Subcutaneous abdominal adipose tissue (tissue), 5 donors: ENCODE data around the gene KLC3.

Experiments used
- H3K27ac ChIP-seq: one replicate; pipeline ENCODE4 v1.7.0; 2013; ENCODE audit warnings: low read depth, mild to moderate bottlenecking, inconsistent platforms, low read length, moderate library complexity
- H3K27me3 ChIP-seq, 5 donors: one replicate each; pipeline ENCODE4 v1.7.0; 2013; ENCODE audit warnings: low read length in 5 of 5, inconsistent platforms in 1 of 5; ENCODE audit not compliant: control insufficient read depth in 5 of 5, insufficient read depth in 4 of 5
- H3K36me3 ChIP-seq, 5 donors: one replicate each; pipeline ENCODE4 v1.7.0; 2013; ENCODE audit warnings: low read length in 5 of 5; ENCODE audit not compliant: control insufficient read depth in 5 of 5, insufficient read depth in 5 of 5
- H3K4me1 ChIP-seq, 5 donors: one replicate each; pipeline ENCODE4 v1.7.0; 2013; ENCODE audit warnings: low read length in 5 of 5, mild to moderate bottlenecking in 3 of 5, moderate library complexity in 1 of 5; ENCODE audit not compliant: control insufficient read depth in 5 of 5, insufficient read depth in 5 of 5
- H3K4me3 ChIP-seq, 5 donors: one replicate each; pipeline ENCODE4 v1.7.0; 2013; ENCODE audit warnings: low read length in 5 of 5, low read depth in 1 of 5
- H3K9ac ChIP-seq, 5 donors: one replicate each; pipeline ENCODE4 v1.7.0; 2013; ENCODE audit warnings: low read length in 5 of 5, mild to moderate bottlenecking in 4 of 5, moderate library complexity in 3 of 5
- H3K9me3 ChIP-seq, 5 donors: one replicate each; pipeline ENCODE4 v1.7.0; 2013; ENCODE audit warnings: low read length in 5 of 5; ENCODE audit not compliant: control insufficient read depth in 5 of 5
- donor health status: healthy.
- donor health status: healthy.
- donor health status: healthy.
- donor health status: healthy.
- donor health status: healthy.

Gene KLC3

GRCh38 chr19:45385392-45386221 lies 45.1 kb downstream of the KLC3 start:
- Histone ChIP-seq H3K36me3 (peaks cover 0 to 2% (median 0%) of the 10 kb centered on the region in 5 donors), H3K9me3 (no peaks in the 10 kb centered on the region), H3K9ac (no peak overlapping the region), H3K27ac (no peak overlapping the region), H3K4me1 (peaks cover 0 to 11% (median 6%) of the 10 kb centered on the region in 5 donors), H3K27me3 (peaks cover 16 to 18% (median 17%) of the 10 kb centered on the region in 5 donors), H3K4me3 (peak overlapping the region in 1 of 5 donors; percentile 6)

DNA sequence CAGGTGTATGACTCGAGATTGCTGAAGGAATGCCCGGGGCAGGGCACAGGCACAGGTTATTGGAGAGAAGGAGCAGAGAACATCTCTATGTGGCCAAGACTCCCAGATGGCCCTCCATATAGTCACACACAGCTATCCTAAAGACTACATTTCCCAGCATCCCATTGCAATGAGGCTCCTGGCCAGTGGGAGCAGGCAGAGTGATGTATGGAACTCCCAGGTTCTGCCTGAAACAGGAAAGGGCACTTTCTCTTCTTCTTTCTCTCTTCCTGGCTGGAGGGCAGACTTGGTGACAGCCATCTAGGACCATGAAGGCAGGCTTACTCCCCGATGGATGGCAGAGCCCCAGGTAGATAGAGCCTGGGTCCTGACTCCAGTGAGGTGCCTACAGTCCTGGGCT lies 50.8 kb downstream of the KLC3 start:
- no peaks in the 10 kb centered on the region for H3K4me1 ChIP-seq
- H3K4me3 ChIP-seq, result no peak overlapping the region
- peaks cover 0 to 7% (median 1%) of the 10 kb centered on the region in 5 donors for H3K27me3 ChIP-seq
- H3K9me3 ChIP-seq, result no peaks in the 10 kb centered on the region
- H3K27ac ChIP-seq, result no peak overlapping the region
- no peak overlapping the region for H3K9ac ChIP-seq
- peaks cover 0 to 5% (median 2%) of the 10 kb centered on the region in 5 donors for H3K36me3 ChIP-seq

DNA sequence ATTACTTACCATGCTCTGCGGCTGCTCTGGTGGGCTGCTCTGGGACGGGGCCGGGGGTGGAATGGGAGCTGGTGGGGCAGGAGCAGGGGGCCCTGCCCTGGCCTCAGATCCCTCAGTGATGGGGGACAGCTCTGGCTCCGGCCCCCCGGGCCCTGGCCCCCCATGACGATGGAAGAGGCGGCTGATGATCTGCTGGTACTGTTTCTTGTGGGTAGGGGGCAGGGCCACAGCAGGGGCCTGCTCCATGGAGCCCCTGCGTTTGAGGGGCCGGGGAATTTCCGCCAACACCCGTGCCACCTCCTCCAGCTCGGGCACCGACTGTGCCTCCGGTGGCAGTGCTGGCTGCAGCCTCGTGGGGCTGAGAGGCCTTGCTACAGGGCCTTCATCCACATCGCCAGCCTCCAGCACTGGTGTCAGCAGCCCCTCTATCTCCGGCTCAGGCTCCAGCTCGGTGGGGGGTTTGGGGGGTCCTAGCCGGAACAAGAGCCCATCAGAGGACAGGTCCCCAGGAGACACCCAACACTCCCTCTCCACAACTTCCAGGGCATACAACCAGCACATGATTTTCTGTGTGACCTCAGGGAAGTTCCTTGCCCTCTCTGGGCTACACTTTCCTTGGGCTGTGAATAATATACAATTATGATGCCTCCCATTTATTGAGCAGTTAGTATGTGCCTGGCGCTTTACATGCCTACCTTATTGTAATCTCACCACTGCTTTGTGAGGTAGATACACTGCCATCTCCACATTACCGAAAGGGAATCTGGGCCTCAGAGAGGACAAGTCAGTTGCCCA lies 51.5 kb downstream of the KLC3 start:
- no peaks in the 10 kb centered on the region for H3K4me1 ChIP-seq
- peaks cover 0 to 5% (median 2%) of the 10 kb centered on the region in 5 donors for H3K36me3 ChIP-seq
- H3K9ac ChIP-seq, result no peak overlapping the region
- H3K27me3 ChIP-seq, result peaks cover 0 to 7% (median 0%) of the 10 kb centered on the region in 5 donors
- H3K9me3 ChIP-seq, result no peaks in the 10 kb centered on the region
- no peak overlapping the region for H3K4me3 ChIP-seq
- H3K27ac ChIP-seq, result no peak overlapping the region

GRCh38 chr19:45395821-45396617 lies 55.5 kb downstream of the KLC3 start:
- H3K9me3 ChIP-seq, result no peaks in the 10 kb centered on the region
- H3K4me3 ChIP-seq, result no peak overlapping the region
- H3K27me3 ChIP-seq, result peaks cover 0 to 7% (median 0%) of the 10 kb centered on the region in 5 donors
- peaks cover 0 to 20% (median 10%) of the 10 kb centered on the region in 5 donors for H3K4me1 ChIP-seq
- H3K27ac ChIP-seq, result no peak overlapping the region
- no peak overlapping the region for H3K9ac ChIP-seq
- H3K36me3 ChIP-seq, result peaks cover 0 to 5% (median 2%) of the 10 kb centered on the region in 5 donors

DNA sequence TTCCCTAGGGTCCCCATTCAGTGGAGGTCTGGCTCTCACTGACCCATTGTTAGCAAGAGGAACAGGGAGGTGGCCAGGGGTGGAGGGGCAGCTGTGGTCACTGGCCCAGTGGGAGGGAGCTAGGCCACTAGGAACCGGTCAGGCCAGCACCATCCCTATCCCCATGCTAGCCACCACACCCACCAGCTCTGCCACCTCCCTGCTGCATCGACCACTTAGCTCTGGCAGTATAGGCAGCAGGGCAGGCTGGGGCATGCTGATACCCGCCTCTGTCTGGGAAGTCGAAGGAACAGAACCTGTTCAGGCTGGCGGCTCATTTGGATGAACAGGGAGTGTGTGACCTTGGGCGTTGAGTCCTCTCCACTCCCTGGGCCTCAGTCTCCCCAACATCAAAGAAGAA lies 59.6 kb downstream of the KLC3 start:
- Histone ChIP-seq H3K4me3 (no peak overlapping the region), H3K27ac (no peak overlapping the region), H3K4me1 (peaks cover 4 to 48% (median 31%) of the 10 kb centered on the region in 5 donors), H3K27me3 (peaks cover 0 to 15% (median 14%) of the 10 kb centered on the region in 5 donors), H3K9ac (no peak overlapping the region), H3K9me3 (no peaks in the 10 kb centered on the region), H3K36me3 (peaks cover 0 to 2% (median 0%) of the 10 kb centered on the region in 5 donors)
